A172 (cell line): ENCODE measurements around the gene GBGT1. TPM values are rescaled to one million over a fixed set of nuclear protein-coding genes. Genes with fewer than 3 reads are reported as not detected.

ENCODE experiments used
- total RNA-seq: library from RNA; depleted of rRNA; stranded (reverse); fragments of >200 nt; shearing (Covaris generic); gene quantifications from 2 replicates; pipeline ENCODE4 v1.2.3, GENCODE V29; 2014; rRNA removed

The GBGT1 gene
- total RNA-seq, 1 experiment from 2014 or later = 3.1 TPM

Other genes starting within 250 kb of the GBGT1 start
- gene TSC1, start 219.3 kb downstream of the GBGT1 start, total RNA-seq = 25.3 and 28.2 TPM in 2 replicates
- 0.19 and 0.47 TPM in 2 replicates for gene GFI1B, start 185.2 kb downstream of the GBGT1 start, total RNA-seq
- 98.4 and 98.6 TPM in 2 replicates for gene GTF3C5, start 132.9 kb downstream of the GBGT1 start, total RNA-seq
- gene CEL, start 101.9 kb downstream of the GBGT1 start, total RNA-seq = 0.77 and 1.0 TPM in 2 replicates
- 26.2 and 38.2 TPM in 2 replicates for gene RALGDS, start 42.7 kb downstream of the GBGT1 start, total RNA-seq
- not detected in 2 replicates for gene OBP2B, start 45.3 kb upstream of the GBGT1 start, total RNA-seq
- gene ABO, start 111.3 kb upstream of the GBGT1 start, total RNA-seq = not detected in 2 replicates
- gene SURF6, start 172.3 kb upstream of the GBGT1 start, total RNA-seq = 11.4 and 19.5 TPM in 2 replicates
- 17.9 and 30.0 TPM in 2 replicates for gene MED22, start 184.2 kb upstream of the GBGT1 start, total RNA-seq
- gene RPL7A, start 184.3 kb upstream of the GBGT1 start, total RNA-seq = 2,228 and 2,364 TPM in 2 replicates
- 74.4 and 75.2 TPM in 2 replicates for gene SURF1, start 192.6 kb upstream of the GBGT1 start, total RNA-seq
- gene SURF2, start 192.6 kb upstream of the GBGT1 start, total RNA-seq = 26.3 and 43.1 TPM in 2 replicates
- 391 and 428 TPM in 2 replicates for gene SURF4, start 212.1 kb upstream of the GBGT1 start, total RNA-seq
- 0.91 and 1.4 TPM in 2 replicates for gene STKLD1, start 212.5 kb upstream of the GBGT1 start, total RNA-seq